Frontal cortex (tissue), 4 donors: Measurements from ENCODE around the gene NEDD8. TPM values are rescaled to one million over a fixed set of nuclear protein-coding genes. Genes with fewer than 3 reads are reported as not detected.

ENCODE experiments used
- DNase-seq, 2 donors: peaks; one replicate each; pipeline ENCODE4 v3.0.0; 2012; ENCODE audit warnings: low spot score in 2 of 2
- FAIRE-seq: peaks from 2 replicates; lab custom pipeline; 2012; peaks lifted over from hg19 to GRCh38; lab: Jason Lieb, UNC
- total RNA-seq: library from RNA; depleted of rRNA; stranded (reverse); fragments of >200 nt; gene quantifications from one replicate; pipeline ENCODE4 v1.2.3, GENCODE V29; 2014
- donor health status: control.
- donor health status: control.
- donor health status: control.

NEDD8 gene
- total RNA-seq, 1 donor from 2014 or later = 62.8 TPM

DNA sequence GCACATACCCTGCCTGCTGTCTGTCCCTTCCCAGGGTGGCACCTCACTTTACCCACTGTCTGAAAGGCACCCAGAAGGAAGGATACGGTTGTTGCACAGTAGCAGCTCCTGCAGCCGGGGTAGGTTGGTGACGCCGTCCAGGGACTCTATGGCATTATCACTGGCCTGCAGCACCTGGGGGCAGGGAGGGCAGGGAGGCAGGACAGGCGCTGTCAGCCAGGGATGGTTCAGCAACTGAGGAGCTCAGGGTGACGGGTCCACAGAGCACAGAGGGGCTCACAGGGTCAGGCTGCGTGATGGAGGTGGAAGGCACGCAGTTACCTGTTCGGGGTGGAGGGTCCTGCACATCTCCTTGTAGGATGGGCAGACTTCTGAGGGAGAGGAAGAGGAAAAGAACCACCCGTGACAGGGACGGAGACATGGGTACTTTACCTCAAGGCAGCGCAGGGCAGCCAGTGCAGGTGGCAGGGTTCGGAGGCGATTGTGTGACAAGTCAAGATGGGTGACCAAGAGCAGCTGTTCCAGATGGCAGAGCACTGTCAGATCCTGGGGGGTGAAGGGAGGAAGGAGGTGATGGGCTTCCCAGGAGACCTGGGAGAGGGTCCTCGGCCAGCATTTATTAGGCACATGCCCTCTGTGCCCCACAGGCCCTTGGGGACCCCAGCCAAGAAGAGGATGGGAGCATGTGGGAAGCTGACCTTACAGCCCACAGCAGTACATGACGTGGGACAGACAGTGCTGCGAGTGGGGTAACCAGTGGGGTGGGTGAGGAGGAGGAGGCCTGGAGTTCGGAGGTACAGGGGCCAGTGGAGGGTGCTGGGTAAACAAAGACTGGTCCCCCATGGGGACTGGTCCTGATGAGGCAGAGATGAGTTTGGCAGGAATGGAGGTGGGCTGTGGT, 34.4 kb upstream of the NEDD8 start:
- DNase-seq (no peak), FAIRE-seq (no peak)

DNA sequence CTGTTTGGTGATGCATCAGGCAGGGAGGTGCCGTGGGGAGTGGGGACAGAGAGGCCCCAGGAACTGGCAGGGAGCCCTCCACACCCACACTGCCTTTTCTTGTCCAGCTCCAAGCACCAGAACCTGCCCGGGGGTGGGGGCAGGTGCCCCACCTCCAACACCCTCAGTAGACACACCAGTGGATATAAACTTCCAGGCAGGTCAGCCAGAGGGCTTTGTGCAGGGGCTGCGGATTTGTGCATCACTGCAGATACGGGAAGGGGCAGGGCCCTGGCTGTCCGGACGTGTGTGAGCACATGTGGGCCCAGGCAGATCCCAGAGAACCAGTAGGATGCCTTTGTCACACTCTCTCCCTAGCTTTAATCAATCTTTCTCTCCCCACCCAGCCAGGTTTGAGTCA, 32.1 kb upstream of the NEDD8 start:
- DNase-seq (no peak), FAIRE-seq (no peak)

- DNase-seq (no peak), FAIRE-seq (no peak)
These were observed 31.7 kb upstream of the NEDD8 start for GRCh38 chr14:24263848-24264247.

DNA sequence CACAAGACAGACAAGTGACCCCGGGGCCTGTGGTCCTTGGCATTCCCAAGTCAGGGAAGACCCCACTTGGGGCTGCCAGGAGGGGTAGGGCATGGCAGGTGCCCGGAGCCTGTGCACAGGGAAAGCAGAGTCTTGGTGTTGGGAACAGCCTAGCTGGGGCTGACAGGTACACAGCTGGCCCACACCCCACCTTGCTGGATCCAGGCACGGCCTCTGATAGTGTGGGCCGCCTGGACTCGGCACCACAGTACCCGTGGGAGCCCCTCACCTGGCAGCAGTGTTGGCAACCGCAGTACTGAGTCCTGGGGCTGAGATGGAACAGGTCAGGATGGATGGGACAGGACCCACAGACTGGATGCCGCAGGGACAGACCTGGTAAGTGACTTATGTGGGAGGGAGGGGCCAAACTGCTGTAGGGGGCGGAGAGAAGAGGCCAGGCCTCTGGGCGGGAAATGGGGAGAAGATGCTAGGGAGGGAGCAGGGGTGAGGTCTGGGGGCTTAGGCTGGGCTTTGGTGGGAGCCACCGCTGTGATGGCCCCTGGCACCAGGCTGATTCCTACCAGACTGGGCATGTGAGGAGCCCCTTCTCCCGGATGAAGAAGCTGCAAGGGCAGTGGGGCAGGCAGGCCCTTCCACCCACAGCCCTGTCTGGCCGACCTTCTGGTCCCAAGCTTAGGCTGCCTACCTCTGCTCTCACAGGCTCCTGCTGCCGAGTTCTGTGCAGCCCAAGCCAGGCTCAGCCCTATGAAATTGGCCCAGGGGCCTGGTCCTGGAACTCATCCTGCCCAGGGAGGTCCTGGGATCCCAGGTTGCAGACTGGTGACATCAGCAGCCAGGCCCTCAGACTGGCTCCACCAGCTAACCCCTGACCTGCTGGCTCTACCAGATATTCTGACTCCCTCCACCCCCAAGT, 30.9 kb upstream of the NEDD8 start, which contains the start of gene TGM1:
TSS of gene TGM1 (minus strand) at position 357 of the 913 bp plus-strand sequence. CDS start 825 bp downstream, outside the sequence.
- DNase-seq = no peak

GRCh38 chr14:24261969-24262327, 29.8 kb upstream of the NEDD8 start:
- no peak for FAIRE-seq
- DNase-seq = no peak

More for the DNA sequence above, 30.9 kb upstream of the NEDD8 start, which contains the start of gene TGM1:
- FAIRE-seq = no peak

- FAIRE-seq (no peak), DNase-seq (no peak)
These were observed 29.2 kb upstream of the NEDD8 start for GRCh38 chr14:24261256-24261968.

- FAIRE-seq (no peak), DNase-seq (no peak)
These were observed 28.6 kb upstream of the NEDD8 start for GRCh38 chr14:24260780-24261157.

- FAIRE-seq (no peak), DNase-seq (no peak)
These were observed 28.0 kb upstream of the NEDD8 start for GRCh38 chr14:24260026-24260779.

GRCh38 chr14:24259282-24260025, 27.3 kb upstream of the NEDD8 start:
- DNase-seq = no peak
- no peak for FAIRE-seq

GRCh38 chr14:24258548-24259265, 26.5 kb upstream of the NEDD8 start:
- FAIRE-seq (no peak), DNase-seq (no peak)

DNA sequence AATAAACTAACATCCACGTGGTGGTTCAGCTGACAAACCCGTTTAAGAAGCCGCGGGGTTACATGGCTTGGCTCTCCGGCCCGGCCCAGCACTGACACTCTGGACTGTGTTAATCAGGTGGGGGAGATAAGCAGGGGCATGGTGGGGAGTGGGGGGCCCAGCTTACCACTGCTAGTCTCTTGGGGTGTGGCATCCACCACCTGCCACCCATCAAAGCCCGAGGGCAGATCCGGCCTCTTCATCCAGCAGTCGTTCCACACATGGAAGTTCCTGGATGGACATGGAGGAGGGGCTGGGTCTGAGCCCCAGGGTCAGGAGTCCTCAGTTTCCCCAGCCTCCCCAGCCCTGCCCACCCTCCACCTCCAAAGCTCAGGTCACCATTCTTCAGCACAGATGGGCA, 26.0 kb upstream of the NEDD8 start:
- FAIRE-seq (no peak), DNase-seq (no peak)

GRCh38 chr14:24256960-24257359, 24.8 kb upstream of the NEDD8 start:
- DNase-seq (no peak), FAIRE-seq (no peak)

- no peak for DNase-seq
- no peak for FAIRE-seq
These were observed 24.0 kb upstream of the NEDD8 start for GRCh38 chr14:24255931-24256711.

DNA sequence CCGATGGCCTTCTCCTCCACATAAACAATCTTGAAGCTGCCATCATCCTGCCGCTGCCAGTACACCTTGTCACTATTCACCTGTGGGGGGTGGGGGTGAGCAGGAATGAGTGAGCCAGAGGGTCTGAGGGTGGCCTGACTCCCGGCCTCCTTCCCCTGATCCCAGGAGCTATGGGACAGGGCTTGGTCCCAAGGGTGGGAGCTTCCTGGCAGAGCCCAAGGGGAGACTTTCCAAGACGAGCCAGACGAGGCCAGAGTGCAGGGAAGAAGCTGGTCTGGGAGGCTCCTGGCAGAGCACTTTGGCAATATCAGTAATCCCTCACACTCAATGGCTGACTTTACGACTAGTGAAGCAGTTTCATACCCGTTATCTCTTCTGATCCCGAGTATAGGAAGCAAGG, 23.3 kb upstream of the NEDD8 start:
- DNase-seq = no peak
- FAIRE-seq = no peak

DNA sequence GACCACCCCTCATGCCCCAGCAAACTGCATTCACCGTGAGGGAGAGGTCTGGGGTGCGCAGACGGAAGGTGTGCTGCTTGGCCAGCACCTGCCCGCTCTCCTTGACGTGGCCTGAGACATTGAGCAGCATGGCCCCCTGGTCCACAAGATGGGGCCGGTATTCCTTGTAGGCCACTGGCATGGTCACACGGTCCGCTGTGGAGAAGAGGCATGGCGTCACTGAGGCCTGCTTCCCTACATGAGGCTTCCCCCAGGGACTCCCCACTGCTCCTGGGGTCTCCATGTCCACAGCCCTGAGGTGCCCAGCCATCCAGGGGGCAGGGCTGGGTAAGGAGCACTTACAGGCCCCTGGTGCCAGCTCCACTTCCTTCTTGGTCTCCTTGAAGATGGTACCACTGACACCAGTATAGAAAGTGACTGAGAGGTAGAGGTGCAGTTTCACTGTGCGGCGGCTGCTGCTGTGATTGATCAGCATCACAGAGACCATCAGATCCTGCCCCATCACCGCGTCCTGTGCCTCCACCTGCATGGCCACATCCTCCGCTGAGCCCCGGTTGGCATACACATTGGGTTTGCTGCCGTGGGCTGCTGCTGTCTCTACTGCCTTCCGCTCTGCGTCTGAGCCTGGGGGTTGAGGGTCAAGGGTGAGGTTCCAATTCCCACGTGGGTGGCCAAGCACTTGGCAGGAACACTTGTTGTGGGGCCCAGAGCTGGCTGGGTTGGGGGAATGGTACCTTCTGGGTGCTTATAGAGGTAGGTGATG, 22.6 kb upstream of the NEDD8 start:
- DNase-seq (no peak), FAIRE-seq (no peak)

- FAIRE-seq (no peak), DNase-seq (no peak)
These were observed 21.8 kb upstream of the NEDD8 start for GRCh38 chr14:24253936-24254335.
